Skeletal muscle satellite cell (primary cell): ENCODE data around the gene TRIOBP.
A peak's percentile ranks its signal among the peaks of the same experiment; 100 is the strongest.

Experiments used
- H3K27me3 ChIP-seq: 2 replicates; pipeline ENCODE4 v1.7.0; 2013; ENCODE audit warnings: low read length; ENCODE audit not compliant: control insufficient read depth, insufficient read depth
- H3K36me3 ChIP-seq: 2 replicates; pipeline ENCODE4 v1.7.0; 2013; ENCODE audit warnings: mild to moderate bottlenecking, control low read depth, low read length; ENCODE audit not compliant: insufficient read depth
- H3K4me1 ChIP-seq: 2 replicates; pipeline ENCODE4 v1.7.0; 2013; ENCODE audit warnings: low read length; ENCODE audit not compliant: control insufficient read depth, insufficient read depth
- H3K4me2 ChIP-seq: 2 replicates; pipeline ENCODE4 v1.7.0; 2013; ENCODE audit warnings: mild to moderate bottlenecking, low read length
- H3K4me3 ChIP-seq: 2 replicates; pipeline ENCODE4 v1.7.0; 2013; ENCODE audit warnings: low read length
- H3K9ac ChIP-seq: 2 replicates; pipeline ENCODE4 v1.7.0; 2013; ENCODE audit warnings: mild to moderate bottlenecking, low read depth, low read length, moderate library complexity
- H3K9me3 ChIP-seq: replicated peaks from 2 replicates; pipeline ENCODE4 v1.7.0; 2013; ENCODE audit warnings: mild to moderate bottlenecking, control low read depth, low read length

The TRIOBP gene

DNA sequence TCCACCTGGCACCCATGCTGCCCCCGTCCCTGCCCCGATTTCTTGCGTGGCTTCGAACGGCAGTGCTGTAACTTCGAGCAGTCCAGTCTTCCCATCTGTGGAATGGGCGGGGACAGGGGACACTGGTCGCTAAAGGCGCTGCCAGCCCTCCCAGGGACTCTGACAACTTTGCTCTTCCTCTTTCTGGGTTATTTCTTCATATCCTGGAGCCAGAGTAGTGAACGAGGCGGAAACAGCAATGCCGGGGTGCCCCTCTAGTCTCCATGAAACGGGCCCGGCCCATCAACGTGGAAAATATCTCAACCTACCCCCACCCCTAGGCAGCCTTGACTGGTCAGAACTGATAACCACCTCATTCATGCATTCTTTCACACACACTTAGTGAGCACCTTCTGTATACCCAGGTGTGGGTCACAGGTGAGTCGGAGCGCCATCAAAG, 42.8 kb downstream of the TRIOBP start:
- no peak overlapping the region for H3K4me3 ChIP-seq
- peaks cover 49% of the 10 kb centered on the region for H3K4me1 ChIP-seq
- H3K9ac ChIP-seq = no peak overlapping the region
- no peaks in the 10 kb centered on the region for H3K27me3 ChIP-seq
- H3K4me2 ChIP-seq = no peak overlapping the region
- H3K9me3 ChIP-seq = no peaks in the 10 kb centered on the region
- no peaks in the 10 kb centered on the region for H3K36me3 ChIP-seq

DNA sequence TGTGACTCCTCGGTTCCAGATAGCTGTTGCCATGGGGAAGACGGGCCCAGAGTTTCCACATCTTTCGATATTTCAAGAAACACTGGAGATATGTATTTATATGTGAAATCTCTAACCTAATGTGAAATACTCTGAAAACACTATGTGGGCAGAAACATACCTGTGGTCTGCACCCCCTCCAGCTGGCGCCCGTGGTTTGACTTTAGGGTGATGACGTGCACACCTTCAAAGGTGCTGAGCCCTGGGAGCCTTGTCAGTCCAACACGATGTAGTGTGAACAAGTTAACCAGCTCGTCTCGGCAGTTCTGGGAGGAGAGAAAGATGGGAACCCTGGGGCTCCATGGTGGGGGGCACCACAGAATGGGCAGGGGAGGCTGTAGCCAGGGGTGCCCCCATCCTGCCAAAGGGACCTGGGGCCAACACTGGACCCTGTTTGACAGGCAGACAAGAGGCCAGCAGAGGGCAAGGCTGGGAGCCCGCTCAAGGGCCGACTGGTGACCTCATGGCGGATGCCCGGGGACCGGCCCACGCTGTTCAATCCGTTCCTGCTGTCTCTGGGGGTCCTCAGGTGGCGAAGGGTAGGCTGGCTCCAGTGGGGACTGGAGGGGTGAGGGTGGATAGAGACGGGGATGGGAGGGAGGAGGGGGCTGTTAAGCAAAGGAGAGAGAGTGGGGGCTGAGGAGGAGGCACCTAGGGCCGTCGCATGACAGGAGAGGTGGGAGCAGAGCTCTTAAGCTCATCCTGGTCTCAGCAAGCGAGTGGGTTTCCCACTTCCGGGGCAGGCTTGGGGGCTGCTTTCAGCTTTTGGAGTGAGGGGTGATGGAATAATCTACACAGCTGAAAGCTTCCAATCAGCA, 43.8 kb downstream of the TRIOBP start:
- Histone ChIP-seq H3K27me3 (no peaks in the 10 kb centered on the region), H3K9ac (no peak overlapping the region), H3K4me1 (peaks cover 55% of the 10 kb centered on the region), H3K36me3 (no peaks in the 10 kb centered on the region), H3K4me2 (no peak overlapping the region), H3K4me3 (no peak overlapping the region), H3K9me3 (no peaks in the 10 kb centered on the region)

DNA sequence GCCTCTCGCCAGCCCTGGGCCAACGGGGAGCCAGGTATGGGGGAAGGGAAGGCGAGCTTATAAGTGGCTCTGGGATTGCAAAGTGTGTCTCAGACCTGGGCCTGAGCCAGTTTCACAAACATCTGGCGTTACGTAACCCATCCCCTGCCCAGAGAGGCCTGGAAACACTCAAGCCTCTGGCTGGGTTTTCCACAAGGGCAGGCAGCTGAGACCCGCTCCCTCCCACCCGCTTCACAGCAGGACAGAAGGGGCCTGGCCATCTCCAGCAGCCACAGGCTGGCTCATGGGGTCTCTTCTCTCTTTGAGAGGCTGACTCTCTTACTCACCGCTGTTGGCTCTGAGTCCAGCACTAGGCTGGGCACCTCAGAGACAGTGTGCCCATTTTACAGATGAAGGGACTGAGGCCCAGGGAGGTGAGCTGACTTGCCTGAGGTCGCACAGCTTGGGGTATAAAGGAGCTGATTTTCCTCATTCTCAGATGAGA, 44.5 kb downstream of the TRIOBP start:
- peaks cover 55% of the 10 kb centered on the region for H3K4me1 ChIP-seq
- H3K27me3 ChIP-seq = no peaks in the 10 kb centered on the region
- no peaks in the 10 kb centered on the region for H3K9me3 ChIP-seq
- H3K4me3 ChIP-seq = no peak overlapping the region
- H3K36me3 ChIP-seq = no peaks in the 10 kb centered on the region
- no peak overlapping the region for H3K9ac ChIP-seq
- no peak overlapping the region for H3K4me2 ChIP-seq

DNA sequence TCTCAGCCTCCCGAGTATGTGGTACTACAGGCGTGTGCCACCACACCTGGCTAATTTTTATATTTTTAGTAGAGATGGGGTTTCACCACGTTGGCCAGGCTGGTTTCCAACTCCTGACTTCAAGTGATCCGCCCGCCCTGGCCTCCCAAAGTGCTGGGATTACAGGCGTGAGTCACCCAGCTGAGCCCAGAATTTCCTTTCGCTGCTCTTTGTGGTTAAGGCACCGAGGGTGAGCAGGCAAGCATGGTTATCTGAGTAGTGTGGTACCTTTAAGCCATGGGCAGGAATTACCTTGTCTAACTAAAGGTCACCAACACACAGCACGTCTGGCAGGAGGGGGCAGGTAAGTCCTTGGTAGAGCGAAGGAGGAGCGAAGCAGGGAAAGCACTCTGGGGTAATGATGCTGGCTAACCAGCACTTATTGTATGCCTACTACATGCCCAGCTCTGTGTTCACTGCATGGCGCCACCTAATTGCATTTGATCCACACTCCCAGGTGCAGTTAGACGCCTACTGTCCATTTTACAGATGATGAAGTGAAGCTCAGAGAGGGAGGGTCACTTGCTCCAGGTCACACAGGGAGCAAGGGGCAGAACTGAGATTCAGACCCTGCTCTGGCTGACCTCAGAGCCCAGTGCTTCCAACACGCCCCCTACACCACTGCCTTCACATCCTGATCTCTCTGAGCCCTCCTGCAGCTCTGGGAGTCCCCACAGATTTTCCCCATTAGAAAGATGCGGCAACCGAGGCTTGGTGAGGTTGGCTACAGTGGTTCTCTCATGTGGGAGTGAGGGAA, 45.7 kb downstream of the TRIOBP start:
- H3K9me3 ChIP-seq = no peaks in the 10 kb centered on the region
- H3K4me1 ChIP-seq = peaks cover 57% of the 10 kb centered on the region
- H3K36me3 ChIP-seq = peaks cover under 1% of the 10 kb centered on the region
- no peak overlapping the region for H3K4me3 ChIP-seq
- H3K4me2 ChIP-seq = peak overlapping the region; percentile 56
- no peaks in the 10 kb centered on the region for H3K27me3 ChIP-seq
- H3K9ac ChIP-seq = no peak overlapping the region

DNA sequence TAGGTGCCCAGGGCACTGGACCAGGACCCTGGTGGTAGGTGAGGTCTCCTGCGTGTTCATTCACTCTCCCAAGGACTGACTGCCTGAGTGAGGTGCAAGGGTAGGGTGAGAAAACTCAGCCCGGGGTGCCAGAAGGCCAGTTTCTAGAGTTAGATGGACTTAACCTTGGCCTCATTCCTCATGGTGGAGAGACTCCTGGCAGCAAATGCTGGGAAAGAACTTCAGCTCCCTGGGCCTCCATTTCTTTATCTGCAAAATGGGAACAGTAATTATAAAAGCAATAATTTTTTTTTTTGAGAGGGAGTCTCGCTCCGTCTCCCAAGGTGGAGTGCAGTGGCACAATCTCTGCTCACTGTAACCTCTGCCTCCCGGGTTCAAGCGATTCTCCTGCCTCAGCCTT, 47.7 kb downstream of the TRIOBP start:
- H3K4me3 ChIP-seq = no peak overlapping the region
- peaks cover 2% of the 10 kb centered on the region for H3K36me3 ChIP-seq
- no peak overlapping the region for H3K9ac ChIP-seq
- H3K9me3 ChIP-seq = no peaks in the 10 kb centered on the region
- H3K4me1 ChIP-seq = peaks cover 68% of the 10 kb centered on the region
- H3K4me2 ChIP-seq = no peak overlapping the region
- H3K27me3 ChIP-seq = no peaks in the 10 kb centered on the region

DNA sequence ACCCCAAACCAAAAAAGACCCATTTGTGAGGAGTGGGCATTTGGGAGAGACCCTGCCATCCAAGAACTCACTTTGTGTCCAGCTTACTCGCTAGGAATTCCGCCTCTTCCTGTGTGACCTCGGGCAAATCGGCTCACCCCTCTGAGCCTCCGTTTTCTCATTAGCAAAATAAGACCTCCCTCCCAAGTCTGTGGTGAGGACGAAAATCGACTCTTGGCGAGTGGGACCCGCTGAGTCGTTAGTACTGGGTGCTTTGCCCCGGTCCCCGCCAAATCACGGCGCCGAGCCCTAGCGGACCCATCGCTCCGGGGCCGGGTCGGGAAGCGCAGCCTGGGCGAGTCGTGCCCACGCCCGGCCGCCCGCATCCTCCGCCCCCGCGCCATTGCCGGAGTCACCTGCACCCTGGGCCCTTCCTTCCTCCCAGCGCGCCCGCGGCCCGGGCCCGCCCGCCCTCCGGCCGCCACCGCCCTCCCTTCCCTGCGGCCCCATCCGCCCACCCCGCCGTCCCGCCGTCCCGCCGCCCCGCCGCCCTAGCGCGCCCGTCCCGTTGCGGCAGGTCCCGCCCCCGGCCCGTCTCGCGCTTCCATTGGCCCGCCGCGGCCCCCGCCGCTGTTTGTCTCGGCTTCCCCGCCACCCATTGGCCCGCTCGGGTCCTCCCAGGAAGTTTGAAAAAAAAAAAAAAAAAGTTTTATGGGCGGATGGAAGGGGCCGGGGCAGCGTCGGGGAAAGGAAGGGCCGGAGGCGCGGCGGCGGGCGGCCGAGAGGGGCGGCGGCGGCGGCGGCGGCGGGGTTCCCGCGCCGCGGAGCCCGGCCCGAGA, 48.9 kb downstream of the TRIOBP start:
- Histone ChIP-seq H3K9me3 (no peaks in the 10 kb centered on the region), H3K27me3 (no peaks in the 10 kb centered on the region), H3K4me2 (peak overlapping the region; percentile 95), H3K9ac (peak overlapping the region; percentile 98), H3K4me3 (peak overlapping the region; percentile 95), H3K36me3 (peaks cover 2% of the 10 kb centered on the region), H3K4me1 (peaks cover 77% of the 10 kb centered on the region)

DNA sequence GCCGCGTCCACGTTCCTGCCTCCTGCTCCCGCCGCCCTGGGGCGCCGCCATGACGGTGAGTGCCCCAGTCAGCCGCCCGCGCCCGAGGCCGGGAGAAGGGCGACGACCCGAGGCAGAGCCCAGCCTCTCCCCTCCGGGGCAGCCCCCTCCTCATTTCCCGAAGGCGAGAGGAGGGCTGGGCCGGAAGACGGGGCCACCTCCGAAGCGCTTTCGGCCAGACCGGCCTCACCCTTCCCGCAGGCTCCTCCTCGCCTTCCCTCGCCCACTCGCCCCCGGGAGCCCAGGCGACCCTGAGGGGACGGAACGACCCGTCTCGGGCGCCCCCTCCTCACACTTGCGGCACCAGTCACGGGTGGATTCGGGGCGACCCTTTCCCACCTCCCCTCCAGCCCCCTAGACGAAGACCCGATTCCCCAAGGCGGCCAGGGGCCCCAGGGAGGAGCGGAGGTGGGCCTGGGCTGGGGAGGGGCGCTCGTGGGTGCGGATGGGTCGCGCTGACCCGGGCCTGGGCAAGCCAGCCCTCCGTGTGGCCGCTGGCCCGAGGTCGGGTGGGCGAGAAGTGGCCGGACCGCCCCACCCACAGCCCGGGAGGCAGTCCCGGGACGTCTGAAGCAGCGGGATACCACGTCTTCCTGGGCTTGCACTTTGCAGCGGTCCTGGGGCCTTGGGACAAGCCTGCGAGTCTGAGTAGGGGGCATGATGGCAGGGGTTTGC, 49.7 kb downstream of the TRIOBP start:
- Histone ChIP-seq H3K4me2 (peak overlapping the region; percentile 95), H3K9ac (peak overlapping the region; percentile 98), H3K36me3 (peaks cover 2% of the 10 kb centered on the region), H3K27me3 (no peaks in the 10 kb centered on the region), H3K9me3 (no peaks in the 10 kb centered on the region), H3K4me1 (peaks cover 77% of the 10 kb centered on the region), H3K4me3 (peak overlapping the region; percentile 95)

DNA sequence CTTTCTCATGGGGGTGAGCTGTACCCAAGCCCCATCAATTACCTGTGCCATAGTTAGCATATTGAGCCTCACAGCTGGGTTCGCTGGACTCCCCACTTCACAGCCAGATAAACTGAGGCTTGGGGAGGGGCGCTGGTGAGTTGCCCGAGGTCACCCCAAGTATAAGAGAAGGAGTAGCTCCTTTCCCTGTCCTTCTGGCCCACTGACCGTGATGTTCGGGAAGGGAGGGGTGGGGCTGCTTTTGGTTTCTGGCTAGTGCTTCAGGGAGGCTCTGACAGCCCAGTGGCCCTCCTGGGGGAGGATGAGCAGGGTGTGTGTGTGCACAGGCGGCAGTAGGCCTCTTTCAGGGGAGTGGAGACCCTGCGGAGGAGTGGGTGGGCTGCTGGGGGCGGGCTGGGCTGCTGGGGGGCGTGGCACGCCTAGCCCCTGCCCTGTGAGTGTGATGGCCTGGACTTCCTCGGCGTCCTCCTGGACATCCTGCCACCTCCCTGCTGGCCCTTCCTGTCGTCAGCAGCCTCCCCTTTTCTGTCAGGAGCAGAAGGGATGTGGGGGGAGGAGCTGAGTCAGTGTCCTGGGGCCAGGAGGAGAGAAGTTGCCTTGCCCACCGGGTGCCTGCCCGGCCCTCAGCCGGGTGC, 50.3 kb downstream of the TRIOBP start:
- peak overlapping the region; percentile 95 for H3K4me2 ChIP-seq
- peak overlapping the region; percentile 95 for H3K4me3 ChIP-seq
- H3K9ac ChIP-seq = peak overlapping the region; percentile 98
- H3K27me3 ChIP-seq = no peaks in the 10 kb centered on the region
- H3K9me3 ChIP-seq = no peaks in the 10 kb centered on the region
- peaks cover 2% of the 10 kb centered on the region for H3K36me3 ChIP-seq
- peaks cover 77% of the 10 kb centered on the region for H3K4me1 ChIP-seq

DNA sequence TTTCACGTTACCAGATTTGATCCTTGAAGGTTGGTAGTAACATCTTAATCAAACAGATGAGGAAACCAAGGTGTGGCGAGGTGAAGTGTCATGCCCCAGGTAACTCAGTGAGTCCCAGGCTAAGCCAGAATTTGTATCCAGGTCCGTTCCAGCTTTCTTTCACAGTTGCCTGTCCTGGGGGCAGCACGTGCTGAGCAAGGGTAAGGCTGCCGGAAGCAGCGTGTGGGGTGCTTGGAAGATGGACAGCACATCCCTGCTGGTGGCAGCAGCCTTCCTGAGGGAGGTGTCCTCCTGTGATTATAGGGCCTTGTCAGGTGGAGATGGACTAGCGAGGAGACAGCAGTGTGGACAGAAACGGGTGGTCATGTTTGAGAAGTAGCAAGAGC, 50.9 kb downstream of the TRIOBP start:
- H3K4me2 ChIP-seq = peak overlapping the region; percentile 95
- H3K27me3 ChIP-seq = no peaks in the 10 kb centered on the region
- H3K9me3 ChIP-seq = no peaks in the 10 kb centered on the region
- H3K4me1 ChIP-seq = peaks cover 77% of the 10 kb centered on the region
- H3K4me3 ChIP-seq = peak overlapping the region; percentile 95
- H3K9ac ChIP-seq = peak overlapping the region; percentile 98
- peaks cover 2% of the 10 kb centered on the region for H3K36me3 ChIP-seq

DNA sequence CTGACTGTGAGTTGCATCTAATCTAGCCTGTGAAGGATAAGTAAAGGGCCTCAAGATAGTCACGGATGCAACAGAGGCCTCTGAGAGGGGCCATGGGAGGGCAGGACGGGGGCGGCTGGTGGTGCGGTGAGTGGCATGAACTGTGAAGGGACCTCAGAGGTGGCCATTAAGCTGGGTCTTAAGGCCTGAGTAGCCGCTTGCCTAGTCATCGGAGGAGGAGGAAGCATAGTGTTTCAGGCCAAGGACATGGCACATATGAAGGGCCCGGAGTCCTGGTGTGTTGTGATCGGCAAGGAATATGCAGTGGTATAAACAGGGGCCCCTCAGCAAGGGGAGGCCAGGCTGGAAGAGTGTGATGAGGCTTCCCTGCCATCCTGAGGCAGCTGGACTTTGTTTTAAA, 51.8 kb downstream of the TRIOBP start:
- H3K27me3 ChIP-seq = no peaks in the 10 kb centered on the region
- peak overlapping the region; percentile 95 for H3K4me2 ChIP-seq
- peaks cover 77% of the 10 kb centered on the region for H3K4me1 ChIP-seq
- no peak overlapping the region for H3K9ac ChIP-seq
- no peak overlapping the region for H3K4me3 ChIP-seq
- no peaks in the 10 kb centered on the region for H3K9me3 ChIP-seq
- H3K36me3 ChIP-seq = peaks cover 6% of the 10 kb centered on the region
